PC-3 (cell line): ENCODE data around the gene AMPD3. TPM values are rescaled to one million over a fixed set of nuclear protein-coding genes. Genes with fewer than 3 reads are reported as not detected.

Experiments
- ATAC-seq: fragments of 200-7000 bp; cut with Tn5 transposase; 2 replicates; pipeline ENCODE4 v1.9.1; 2020; ENCODE audit warnings: mild to moderate bottlenecking, moderate library complexity
- BruUV-seq: library from RNA; stranded (reverse); fragments of 400-500 nt; replicated peaks from 2 replicates; lab custom pipeline; 2021; lab: Mats Ljungman, UMichigan
- CTCF ChIA-PET: fragments of 300-600 bp; sonication (Branson Sonifier 250); formaldehyde crosslinking; loops from one replicate; lab custom pipeline; 2022; ENCODE audit warnings: antibody characterized with exemption; lab: Charles Lee
- POLR2A ChIA-PET: fragments of 300-600 bp; sonication (Branson Sonifier 250); formaldehyde crosslinking; loops from one replicate; lab custom pipeline; 2022; ENCODE audit warnings: antibody characterized with exemption; ENCODE audit not compliant: unreplicated experiment; lab: Charles Lee
- DNase-seq: peaks from one replicate; pipeline ENCODE4 v3.0.0-alpha.2; 2015
- H2AFZ ChIP-seq: fragments of 300-600 bp; sonication (generic); 2 replicates; pipeline ENCODE4 v1.6.0; 2016; ENCODE audit warnings: antibody characterized with exemption, low read length
- H3F3A ChIP-seq: fragments of 300-600 bp; sonication (generic); one replicate; pipeline ENCODE4 v1.6.0; 2017; ENCODE audit warnings: antibody characterized with exemption, low read length, control low read depth, mild to moderate bottlenecking; ENCODE audit not compliant: unreplicated experiment
- H3K27ac ChIP-seq: fragments of 300-600 bp; sonication (generic); 2 replicates; pipeline ENCODE4 v1.5.1; 2016; ENCODE audit warnings: mild to moderate bottlenecking, low read length
- H3K27me3 ChIP-seq: fragments of 300-600 bp; sonication (generic); 2 replicates; pipeline ENCODE4 v1.6.1; 2016; ENCODE audit warnings: low read length, mixed read lengths
- H3K36me3 ChIP-seq: fragments of 300-600 bp; sonication (generic); 2 replicates; pipeline ENCODE4 v1.6.1; 2016; ENCODE audit warnings: low read depth, mixed run types, low read length, mixed read lengths
- H3K4me1 ChIP-seq: fragments of 300-600 bp; sonication (generic); 2 replicates; pipeline ENCODE4 v1.5.1; 2016; ENCODE audit warnings: low read length; ENCODE audit not compliant: insufficient read depth
- H3K4me2 ChIP-seq: fragments of 300-600 bp; sonication (generic); 2 replicates; pipeline ENCODE4 v1.6.0; 2016; ENCODE audit warnings: low read length
- H3K4me3 ChIP-seq: fragments of 300-600 bp; sonication (generic); 2 replicates; pipeline ENCODE4 v1.5.1; 2016; ENCODE audit warnings: mild to moderate bottlenecking, low read length, mixed read lengths
- H3K79me2 ChIP-seq: fragments of 300-600 bp; sonication (generic); 2 replicates; pipeline ENCODE4 v1.6.1; 2017; ENCODE audit warnings: low read length, mixed read lengths
- H3K9ac ChIP-seq: fragments of 300-600 bp; sonication (generic); 2 replicates; pipeline ENCODE4 v1.6.0; 2016; ENCODE audit warnings: mild to moderate bottlenecking, low read length
- H3K9me2 ChIP-seq: fragments of 300-600 bp; sonication (generic); replicated peaks from 2 replicates; pipeline ENCODE4 v1.6.1; 2016; ENCODE audit warnings: mixed run types, low read length, mixed read lengths
- H3K9me3 ChIP-seq: fragments of 300-600 bp; sonication (generic); 2 replicates; pipeline ENCODE4 v1.6.1; 2016; ENCODE audit warnings: low read length, mixed read lengths
- H4K20me1 ChIP-seq: fragments of 300-600 bp; sonication (generic); 2 replicates; pipeline ENCODE4 v1.6.1; 2016; ENCODE audit warnings: low read length, mixed read lengths
- CTCF ChIP-seq: fragments of 300-600 bp; sonication (generic); conservative IDR thresholded peaks from 2 replicates; pipeline ENCODE4 v1.5.1; 2017; ENCODE audit warnings: antibody characterized with exemption, low read depth, mild to moderate bottlenecking, low read length
- EZH2 ChIP-seq: fragments of 300-600 bp; sonication (generic); IDR thresholded peaks from one replicate; pipeline ENCODE4 v1.6.1; 2017; ENCODE audit warnings: antibody characterized with exemption, mild to moderate bottlenecking, low read length; ENCODE audit not compliant: unreplicated experiment
- EZH2phosphoT487 ChIP-seq: fragments of 300-600 bp; sonication (generic); IDR thresholded peaks from 2 replicates; pipeline ENCODE4 v1.6.1; 2018; ENCODE audit warnings: mild to moderate bottlenecking, antibody characterized with exemption, low read length, borderline replicate concordance
- intact Hi-C: fragments of 100-400 bp; cut with micrococcal nuclease; formaldehyde crosslinking; loops from 2 replicates; pipeline ENCODE4 v1.9.0; 2023
- total RNA-seq: library from RNA; depleted of rRNA; stranded (reverse); fragments of >200 nt; gene quantifications from 2 replicates; pipeline ENCODE4 v1.2.3, GENCODE V29; 2014

AMPD3 gene
- total RNA-seq, 1 experiment from 2014 or later, result 11.8 TPM

- Histone ChIP-seq H3K27ac (no peak overlapping the region), H3K4me3 (no peak overlapping the region), H3K9me2 (no peaks in the 10 kb centered on the region), H3K27me3 (no peaks in the 10 kb centered on the region), H4K20me1 (no peaks in the 10 kb centered on the region), H3K9me3 (no peaks in the 10 kb centered on the region), H3K4me2 (no peak overlapping the region), H3F3A (no peaks in the 10 kb centered on the region), H3K79me2 (no peaks in the 10 kb centered on the region), H2AFZ (no peak overlapping the region), H3K9ac (no peak overlapping the region), H3K4me1 (no peaks in the 10 kb centered on the region), H3K36me3 (no peaks in the 10 kb centered on the region)
- POLR2A ChIA-PET, result no interaction called here
- no peak for TF ChIP-seq EZH2
- no peak for TF ChIP-seq EZH2phosphoT487
- no peak for TF ChIP-seq CTCF
- CTCF ChIA-PET, result no interaction called here
- ATAC-seq (no peak), DNase-seq (no peak)
- intact Hi-C loops, result no loop called here
- BruUV-seq, result no TSS peak
These were observed 15.7 kb upstream of the AMPD3 start for GRCh38 chr11:10439351-10439750.

- CTCF ChIA-PET, result no interaction called here
These were observed 15.1 kb upstream of the AMPD3 start for GRCh38 chr11:10439924-10440323.

GRCh38 chr11:10440401-10440800, 14.7 kb upstream of the AMPD3 start:
- Histone ChIP-seq H4K20me1 (no peaks in the 10 kb centered on the region), H3K9ac (no peak overlapping the region), H3K4me2 (no peak overlapping the region), H3K79me2 (no peaks in the 10 kb centered on the region), H3K4me3 (no peak overlapping the region), H3K4me1 (no peaks in the 10 kb centered on the region), H3K9me3 (no peaks in the 10 kb centered on the region), H3F3A (no peaks in the 10 kb centered on the region), H3K27ac (no peak overlapping the region), H3K27me3 (no peaks in the 10 kb centered on the region), H3K36me3 (no peaks in the 10 kb centered on the region), H2AFZ (no peak overlapping the region), H3K9me2 (no peaks in the 10 kb centered on the region)
- DNase-seq (no peak), ATAC-seq (no peak)
- TF ChIP-seq EZH2, result no peak
- TF ChIP-seq EZH2phosphoT487, result no peak
- no peak for TF ChIP-seq CTCF
- ChIA-PET CTCF (no interaction called here), POLR2A (no interaction called here)
- intact Hi-C loops, result no loop called here
- BruUV-seq, result no TSS peak

More at GRCh38 chr11:10439924-10440323, 15.1 kb upstream of the AMPD3 start:
- Histone ChIP-seq H3K4me2 (no peak overlapping the region), H3K4me1 (no peaks in the 10 kb centered on the region), H3K9ac (no peak overlapping the region), H3K36me3 (no peaks in the 10 kb centered on the region), H3F3A (no peaks in the 10 kb centered on the region), H4K20me1 (no peaks in the 10 kb centered on the region), H3K27ac (no peak overlapping the region), H3K4me3 (no peak overlapping the region), H2AFZ (no peak overlapping the region), H3K79me2 (no peaks in the 10 kb centered on the region), H3K9me3 (no peaks in the 10 kb centered on the region), H3K9me2 (no peaks in the 10 kb centered on the region), H3K27me3 (no peaks in the 10 kb centered on the region)
- intact Hi-C loops, result no loop called here
- no peak for DNase-seq
- no peak for TF ChIP-seq CTCF
- TF ChIP-seq EZH2phosphoT487, result no peak
- no peak for TF ChIP-seq EZH2
- no TSS peak for BruUV-seq
- no peak for ATAC-seq
- POLR2A ChIA-PET, result no interaction called here
